CD4-positive, CD25-positive, alpha-beta regulatory T cell (primary cell): ENCODE measurements around the gene RASGRP4. TPM values are rescaled to one million over a fixed set of nuclear protein-coding genes. Genes with fewer than 3 reads are reported as not detected.

ENCODE experiments used
- ATAC-seq, 2 donors: fragments of 150-1000 bp; cut with Tn5 transposase; one replicate each; pipeline ENCODE4 v1.10.0; 2021; ENCODE audit warnings: low read depth in 2 of 2, moderate number of reproducible peaks in 2 of 2, moderate library complexity in 1 of 2
- DNase-seq, 3 donors: peaks; one replicate each; pipeline versions ENCODE4 v3.0.0 to v3.0.0-alpha.2; 2012 to 2022; ENCODE audit warnings: mixed read lengths in 1 of 3
- H3K27ac ChIP-seq: one replicate; pipeline ENCODE4 v1.7.0; 2013; ENCODE audit warnings: mild to moderate bottlenecking, low read length; ENCODE audit not compliant: insufficient read depth, poor library complexity, severe bottlenecking
- H3K27me3 ChIP-seq: one replicate; pipeline ENCODE4 v1.7.0; 2013; ENCODE audit warnings: low read length; ENCODE audit not compliant: control insufficient read depth, insufficient read depth
- H3K36me3 ChIP-seq: one replicate; pipeline ENCODE4 v1.7.0; 2013; ENCODE audit warnings: mild to moderate bottlenecking, low read length, moderate library complexity; ENCODE audit not compliant: control insufficient read depth, insufficient read depth
- H3K4me1 ChIP-seq: 2 replicates; pipeline ENCODE4 v1.7.0; 2013; ENCODE audit warnings: mild to moderate bottlenecking, low read length; ENCODE audit not compliant: insufficient read depth, control insufficient read depth, poor library complexity, severe bottlenecking
- H3K4me3 ChIP-seq: one replicate; pipeline ENCODE4 v1.7.0; 2013; ENCODE audit warnings: low read depth, mild to moderate bottlenecking, low read length, moderate library complexity
- H3K9me3 ChIP-seq, 2 experiments: 1 replicate in 1 of 2; 2 replicates in 1 of 2; pipeline ENCODE4 v1.7.0; 2013; ENCODE audit warnings: low read length in 2 of 2, mild to moderate bottlenecking in 1 of 2, moderate library complexity in 1 of 2; ENCODE audit not compliant: control insufficient read depth in 2 of 2
- H3K27ac Mint-ChIP-seq, 3 donors: one replicate each; pipeline ENCODE4 v1.8.0; 2020 to 2022; ENCODE audit warnings: mild to moderate bottlenecking in 3 of 3, mixed read lengths in 3 of 3, moderate library complexity in 2 of 3
- H3K27me3 Mint-ChIP-seq: one replicate; pipeline ENCODE4 v1.8.0; 2022; ENCODE audit warnings: mild to moderate bottlenecking, mixed read lengths
- H3K36me3 Mint-ChIP-seq: one replicate; pipeline ENCODE4 v1.8.0; 2020; ENCODE audit warnings: mixed read lengths
- H3K4me1 Mint-ChIP-seq, 4 donors: one replicate each; pipeline ENCODE4 v1.8.0; 2020 to 2022; ENCODE audit warnings: mixed read lengths in 4 of 4, mild to moderate bottlenecking in 1 of 4
- H3K4me3 Mint-ChIP-seq, 4 donors: one replicate each; pipeline ENCODE4 v1.8.0; 2020 to 2022; ENCODE audit warnings: mild to moderate bottlenecking in 4 of 4, mixed read lengths in 4 of 4, moderate library complexity in 3 of 4
- H3K9me3 Mint-ChIP-seq, 7 donors: one replicate each; pipeline ENCODE4 v1.8.0; 2020 to 2022; ENCODE audit warnings: mixed read lengths in 7 of 7, mild to moderate bottlenecking in 3 of 7, moderate library complexity in 2 of 7
- polyA plus RNA-seq, 4 donors: library from polyadenylated mRNA; unstranded; fragments of 300-500 nt; fragmentation: Illumina TruSeq; gene quantifications; one replicate each; pipeline ENCODE4 v1.2.3, GENCODE V29; 2021
- total RNA-seq: library from RNA; stranded (reverse); gene quantifications from one replicate; pipeline ENCODE4 v1.2.3, GENCODE V29; 2022

Gene RASGRP4
- total and polyA plus RNA-seq, 5 donors from 2014 or later = 1.6 to 10.9 (median 6.7) TPM

DNA sequence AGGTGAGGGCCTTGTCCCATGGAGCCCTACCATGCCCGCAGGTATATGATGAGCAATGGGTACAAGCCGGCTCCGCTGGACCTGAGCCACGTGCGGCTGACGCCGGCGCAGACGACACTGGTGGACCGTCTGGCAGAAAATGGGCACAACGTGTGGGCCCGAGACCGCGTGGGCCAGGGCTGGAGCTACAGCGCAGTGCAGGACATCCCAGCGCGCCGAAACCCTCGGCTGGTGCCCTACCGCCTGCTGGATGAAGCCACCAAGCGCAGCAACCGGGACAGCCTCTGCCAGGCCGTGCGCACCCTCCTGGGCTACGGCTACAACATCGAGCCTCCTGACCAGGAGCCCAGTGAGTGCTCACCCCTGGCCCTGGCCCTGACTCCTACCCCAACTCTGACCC is 40.0 kb upstream of the RASGRP4 start:
- no peak for DNase-seq
- Mint-ChIP-seq H3K27ac (no peak overlapping the region), H3K9me3 (no peaks in the 10 kb centered on the region), H3K36me3 (no peaks in the 10 kb centered on the region), H3K4me3 (no peak overlapping the region), H3K27me3 (no peaks in the 10 kb centered on the region), H3K4me1 (no peaks in the 10 kb centered on the region)
- Histone ChIP-seq H3K27ac (no peak overlapping the region), H3K27me3 (no peaks in the 10 kb centered on the region), H3K4me3 (no peak overlapping the region), H3K9me3 (no peaks in the 10 kb centered on the region), H3K4me1 (no peaks in the 10 kb centered on the region), H3K36me3 (no peaks in the 10 kb centered on the region)
- no peak for ATAC-seq

DNA sequence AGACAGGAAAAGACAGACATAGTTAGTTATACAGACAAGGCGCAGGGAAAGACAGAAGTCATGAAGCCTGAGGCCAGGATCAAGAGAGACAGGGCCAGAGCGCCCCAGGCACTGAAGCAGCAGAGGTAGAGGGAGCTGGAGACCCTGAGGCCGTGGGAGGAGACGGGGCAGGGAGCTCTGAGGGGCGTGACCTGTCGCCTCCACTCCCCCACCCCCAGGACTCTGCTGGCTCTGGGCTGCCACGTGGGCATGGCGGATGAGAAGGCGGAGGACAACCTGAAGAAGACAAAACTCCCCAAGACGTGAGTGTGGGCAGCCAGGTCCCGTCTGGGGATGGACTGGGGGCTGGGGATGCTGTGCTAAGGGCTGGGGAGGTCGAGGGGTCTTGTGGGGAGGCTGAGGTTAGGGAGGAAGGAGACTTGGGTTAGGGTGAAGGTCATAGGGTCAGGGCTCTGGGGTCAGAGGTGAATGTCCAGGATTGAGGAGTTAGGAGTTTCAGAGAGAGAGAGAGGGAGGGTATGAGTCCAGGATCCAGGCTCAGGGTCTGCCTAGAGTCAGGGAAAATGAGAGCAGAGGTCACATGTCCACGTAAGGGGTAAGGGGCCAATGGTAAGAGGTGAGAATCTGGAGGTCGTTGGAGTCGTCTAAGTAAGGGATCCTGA is 38.5 kb upstream of the RASGRP4 start:
- Histone ChIP-seq H3K27ac (no peak overlapping the region), H3K4me1 (no peaks in the 10 kb centered on the region), H3K27me3 (no peaks in the 10 kb centered on the region), H3K36me3 (no peaks in the 10 kb centered on the region), H3K4me3 (no peak overlapping the region), H3K9me3 (no peaks in the 10 kb centered on the region)
- no peak overlapping the region for H3K4me3 Mint-ChIP-seq
- ATAC-seq (no peak), DNase-seq (no peak)
- no peak overlapping the region for H3K27ac Mint-ChIP-seq
- H3K36me3 Mint-ChIP-seq = peaks cover 7% of the 10 kb centered on the region
- H3K4me1 Mint-ChIP-seq = peaks cover 0 to 2% (median 0%) of the 10 kb centered on the region in 4 donors
- H3K27me3 Mint-ChIP-seq = no peaks in the 10 kb centered on the region
- H3K9me3 Mint-ChIP-seq = no peaks in the 10 kb centered on the region

- ATAC-seq (no peak), DNase-seq (no peak)
- H3K27me3 Mint-ChIP-seq = no peaks in the 10 kb centered on the region
- no peaks in the 10 kb centered on the region for H3K9me3 Mint-ChIP-seq
- Histone ChIP-seq H3K36me3 (no peaks in the 10 kb centered on the region), H3K4me3 (no peak overlapping the region), H3K4me1 (no peaks in the 10 kb centered on the region), H3K27me3 (no peaks in the 10 kb centered on the region), H3K9me3 (no peaks in the 10 kb centered on the region), H3K27ac (no peak overlapping the region)
- no peak overlapping the region for H3K27ac Mint-ChIP-seq
- H3K4me3 Mint-ChIP-seq = no peak overlapping the region
- H3K4me1 Mint-ChIP-seq = peaks cover 0 to 2% (median 0%) of the 10 kb centered on the region in 4 donors
- H3K36me3 Mint-ChIP-seq = peaks cover 10% of the 10 kb centered on the region
These were observed 37.3 kb upstream of the RASGRP4 start for GRCh38 chr19:38463365-38463764.

GRCh38 chr19:38458991-38459390 is 33.0 kb upstream of the RASGRP4 start:
- Mint-ChIP-seq H3K36me3 (peaks cover 19% of the 10 kb centered on the region), H3K27me3 (no peaks in the 10 kb centered on the region), H3K27ac (no peak overlapping the region), H3K4me1 (peaks cover 0 to 4% (median 2%) of the 10 kb centered on the region in 4 donors), H3K4me3 (no peak overlapping the region), H3K9me3 (peaks cover 0 to 2% (median 0%) of the 10 kb centered on the region in 7 donors)
- Histone ChIP-seq H3K4me1 (no peaks in the 10 kb centered on the region), H3K36me3 (no peaks in the 10 kb centered on the region), H3K27ac (no peak overlapping the region), H3K4me3 (no peak overlapping the region), H3K27me3 (no peaks in the 10 kb centered on the region), H3K9me3 (no peaks in the 10 kb centered on the region)
- DNase-seq (no peak), ATAC-seq (no peak)

- H3K9me3 Mint-ChIP-seq = peaks cover 0 to 2% (median 0%) of the 10 kb centered on the region in 7 donors
- Histone ChIP-seq H3K9me3 (no peaks in the 10 kb centered on the region), H3K27ac (no peak overlapping the region), H3K4me1 (no peaks in the 10 kb centered on the region), H3K4me3 (no peak overlapping the region), H3K36me3 (no peaks in the 10 kb centered on the region), H3K27me3 (no peaks in the 10 kb centered on the region)
- H3K4me1 Mint-ChIP-seq = peaks cover 0 to 4% (median 2%) of the 10 kb centered on the region in 4 donors
- H3K27me3 Mint-ChIP-seq = no peaks in the 10 kb centered on the region
- DNase-seq (no peak), ATAC-seq (no peak)
- no peak overlapping the region for H3K4me3 Mint-ChIP-seq
- H3K27ac Mint-ChIP-seq = no peak overlapping the region
- peaks cover 19% of the 10 kb centered on the region for H3K36me3 Mint-ChIP-seq
These were observed 31.8 kb upstream of the RASGRP4 start for GRCh38 chr19:38457690-38458405.

DNA sequence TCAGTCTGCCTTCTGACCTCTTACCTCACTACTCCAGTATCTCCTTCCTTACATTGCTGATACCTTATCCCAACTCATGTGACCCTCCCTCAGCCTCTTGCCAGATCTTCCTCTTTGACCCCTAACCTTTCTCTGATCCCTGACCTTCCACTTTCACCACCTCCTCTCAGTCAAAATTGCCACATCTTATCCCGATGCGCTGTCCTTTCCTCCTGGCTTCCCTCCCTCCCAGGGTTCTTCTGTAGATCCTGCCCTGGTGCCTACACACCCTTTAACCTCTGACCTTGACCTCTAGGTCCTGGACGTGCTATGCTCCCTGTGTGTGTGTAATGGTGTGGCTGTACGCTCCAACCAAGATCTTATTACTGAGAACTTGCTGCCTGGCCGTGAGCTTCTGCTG is 31.2 kb upstream of the RASGRP4 start:
- H3K36me3 Mint-ChIP-seq = peaks cover 19% of the 10 kb centered on the region
- H3K9me3 ChIP-seq = no peaks in the 10 kb centered on the region

GRCh38 chr19:38455031-38455430 is 29.0 kb upstream of the RASGRP4 start:
- Mint-ChIP-seq H3K27me3 (no peaks in the 10 kb centered on the region), H3K36me3 (peaks cover 17% of the 10 kb centered on the region), H3K27ac (no peak overlapping the region), H3K4me1 (peaks cover 0 to 4% (median 1%) of the 10 kb centered on the region in 4 donors), H3K4me3 (no peak overlapping the region), H3K9me3 (peaks cover 0 to 4% (median 0%) of the 10 kb centered on the region in 7 donors)
- H3K9me3 ChIP-seq = no peaks in the 10 kb centered on the region
- no peaks in the 10 kb centered on the region for H3K36me3 ChIP-seq
- no peak for ATAC-seq
- H3K4me3 ChIP-seq = no peak overlapping the region
- no peaks in the 10 kb centered on the region for H3K4me1 ChIP-seq
- no peak overlapping the region for H3K27ac ChIP-seq
- no peaks in the 10 kb centered on the region for H3K27me3 ChIP-seq
- DNase-seq = no peak

More for the DNA sequence above, 31.2 kb upstream of the RASGRP4 start:
- peaks cover 0 to 4% (median 2%) of the 10 kb centered on the region in 4 donors for H3K4me1 Mint-ChIP-seq
- no peaks in the 10 kb centered on the region for H3K27me3 Mint-ChIP-seq
- Histone ChIP-seq H3K36me3 (no peaks in the 10 kb centered on the region), H3K4me3 (no peak overlapping the region), H3K27me3 (no peaks in the 10 kb centered on the region), H3K4me1 (no peaks in the 10 kb centered on the region), H3K27ac (no peak overlapping the region)
- ATAC-seq (no peak), DNase-seq (no peak)
- peaks cover 0 to 2% (median 0%) of the 10 kb centered on the region in 7 donors for H3K9me3 Mint-ChIP-seq
- no peak overlapping the region for H3K4me3 Mint-ChIP-seq
- H3K27ac Mint-ChIP-seq = no peak overlapping the region
